Heart left ventricle (tissue), 16 donors: Measurements from ENCODE around the gene WDFY3. TPM values are rescaled to one million over a fixed set of nuclear protein-coding genes. Genes with fewer than 3 reads are reported as not detected.

Experiments used
- ATAC-seq, 4 donors: fragments of 200-7000 bp; cut with Tn5 transposase; one replicate each; pipeline ENCODE4 v1.9.1; 2020 to 2022; ENCODE audit warnings: moderate library complexity in 4 of 4, mild to moderate bottlenecking in 3 of 4, moderate number of reproducible peaks in 1 of 4
- DNase-seq, 5 donors: peaks; one replicate each; pipeline ENCODE4 v3.0.0-alpha.2; 2020
- H3K27ac ChIP-seq, 12 donors: fragments of 200-600 bp; sonication (generic) in 4 of 12; one replicate each; pipeline versions ENCODE4 v1.5.0 to v1.8.0; 2016 to 2022; ENCODE audit warnings: mild to moderate bottlenecking in 2 of 12
- H3K27me3 ChIP-seq, 9 donors: fragments of 200-600 bp; sonication (generic) in 2 of 9; one replicate each; pipeline versions ENCODE4 v1.5.1 to v1.8.0; 2016 to 2022; ENCODE audit warnings: mild to moderate bottlenecking in 3 of 9
- H3K36me3 ChIP-seq, 9 donors: fragments of 200-600 bp; sonication (generic) in 2 of 9; one replicate each; pipeline versions ENCODE4 v1.5.0 to v1.8.0; 2018 to 2022; ENCODE audit warnings: mild to moderate bottlenecking in 2 of 9
- H3K4me1 ChIP-seq, 12 donors: fragments of 200-600 bp; sonication (generic) in 4 of 12; one replicate each; pipeline versions ENCODE4 v1.5.0 to v1.8.0; 2016 to 2022; ENCODE audit warnings: mild to moderate bottlenecking in 3 of 12
- H3K4me3 ChIP-seq, 12 donors: fragments of 200-600 bp; sonication (generic) in 4 of 12; one replicate each; pipeline versions ENCODE4 v1.5.0 to v1.8.0; 2017 to 2022; ENCODE audit warnings: mild to moderate bottlenecking in 9 of 12, moderate library complexity in 4 of 12
- H3K9me3 ChIP-seq, 12 donors: fragments of 200-600 bp; sonication (generic) in 4 of 12; one replicate each; pipeline versions ENCODE4 v1.5.0 to v1.8.0; 2016 to 2022; ENCODE audit warnings: mild to moderate bottlenecking in 1 of 12
- CTCF ChIP-seq, 12 donors: fragments of 200-600 bp; sonication (generic) in 4 of 12; IDR thresholded peaks; one replicate each; pipeline versions ENCODE4 v1.5.0 to v1.8.0; 2018 to 2022; ENCODE audit warnings: antibody characterized with exemption in 12 of 12, mild to moderate bottlenecking in 5 of 12
- POLR2A ChIP-seq, 2 donors: fragments of 450-650 bp; IDR thresholded peaks; one replicate each; pipeline ENCODE4 v1.6.1; 2017; ENCODE audit warnings: antibody characterized with exemption in 2 of 2, mild to moderate bottlenecking in 2 of 2, moderate library complexity in 2 of 2
- WGBS, 4 donors: extraction: QIAGEN DNeasy Blood & Tissue Kit in 2 of 4; methylation state at CpG; one replicate each; pipeline versions ENCODE4 v1.1.5 to v1.1.7; 2013 to 2018; 5-methylcytosine and 5-hydroxymethylcytosine counted together
- intact Hi-C, 10 donors: fragments of 100-400 bp; cut with DNase I; formaldehyde crosslinking; loops; one replicate each; pipeline versions ENCODE4 v1.11.1 to v1.14.2; 2022
- polyA plus RNA-seq, 2 donors: library from polyadenylated mRNA; stranded (reverse); fragments of 200-250 nt; gene quantifications; one replicate each; pipeline ENCODE4 v1.2.3, GENCODE V29; 2013
- total RNA-seq, 9 donors: library from RNA; depleted of rRNA in 2 of 9; stranded (reverse); fragments of >200 nt in 2 of 9; fragmentation: NEBNext Ultra II Directional in 3 of 9; extraction: Animal tissue kit (Norgen Biotek cat#: 25700) in 3 of 9; gene quantifications; one replicate each; pipeline versions ENCODE4 v1.1.0 to v1.2.4, GENCODE V29; 2016 to 2023
- donor health status: ischemic (EF 13 %, LVEDD 7.1; RV severe dilation, severe dysfunction).
- donor health status: healthy with polysubstance abuse.
- donor health status: DM: no; HTN: yes; CAD: no.
- donor health status: DM: no; HTN: no; CAD: no.
- donor health status: ischemic (EF 25% LVEDD 6.9; RV normal size, moderate dysfunction).
- donor health status: ischemic (EF 25% LVEDD 5.7; RV mildly dilated, moderate dysfunction).
- donor health status: healthy.
- donor health status: DM: yes; HTN: yes; CAD: no.
- donor health status: ischemic (EF 35%, LVEDD 5.7; RV mildly dilated, moderate dysfunction).
- donor health status: nonischemic (EF 11% LVEDD 7.7; RV severe dilation, severe dysfunction).
- donor health status: DM: yes; HTN: yes; CAD: no.
- donor health status: PGD.
- donor health status: ischemic (EF 29% LVEDD 5.4; RV normal size, mild dysfunction).
- donor health status: nonischemic (EF 23%, LVEDD 6.1; RV moderate dilation, normal function).

Gene WDFY3
- total and polyA plus RNA-seq, 11 donors: 5.0 to 103 (median 40.4) TPM

GRCh38 chr4:84800256-84800655 lies 166.2 kb downstream of the WDFY3 start:
- Histone ChIP-seq H3K27me3 (no peaks in the 10 kb centered on the region), H3K27ac (no peak overlapping the region), H3K36me3 (peaks cover 0 to 82% (median 60%) of the 10 kb centered on the region in 9 donors), H3K4me1 (peaks cover 0 to 5% (median 0%) of the 10 kb centered on the region in 12 donors), H3K4me3 (no peak overlapping the region), H3K9me3 (no peaks in the 10 kb centered on the region)
- ATAC-seq (no peak), DNase-seq (no peak)
- TF ChIP-seq POLR2A (IDR thresholded peaks at IDR 0.05): no peak
- TF ChIP-seq CTCF (IDR thresholded peaks at IDR 0.05): no peak
- intact Hi-C loops: loop anchor here in 1 of 10 donors (10.0 kb wide), 1 partner anchor 45 kb away; no protein-coding TSS in a partner anchor

GRCh38 chr4:84799318-84799717 lies 167.2 kb downstream of the WDFY3 start:
- no peak for ATAC-seq
- 76 to 92% (median 81%) methylated on average over 3 of the region's 3 CpGs for WGBS, 4 donors
- intact Hi-C loops: loop anchor here in 1 of 10 donors (10.0 kb wide), 1 partner anchor 55 kb away; no protein-coding TSS in a partner anchor

GRCh38 chr4:84796394-84796793 lies 170.1 kb downstream of the WDFY3 start:
- WGBS, 4 donors: 80 to 86% (median 83%) methylated on average over 3 of the region's 3 CpGs
- ATAC-seq: no peak
- TF ChIP-seq CTCF (IDR thresholded peaks at IDR 0.05) (no peak), POLR2A (IDR thresholded peaks at IDR 0.05) (no peak)
- DNase-seq: no peak
- no peak overlapping the region for H3K4me3 ChIP-seq
- no peak overlapping the region for H3K27ac ChIP-seq
- no peaks in the 10 kb centered on the region for H3K27me3 ChIP-seq
- H3K4me1 ChIP-seq: no peaks in the 10 kb centered on the region
- intact Hi-C loops: loop anchor here in 1 of 10 donors (10.0 kb wide), 1 partner anchor 52 kb away; no protein-coding TSS in a partner anchor
- peaks cover 0 to 99% (median 63%) of the 10 kb centered on the region in 9 donors for H3K36me3 ChIP-seq
- no peaks in the 10 kb centered on the region for H3K9me3 ChIP-seq

More at GRCh38 chr4:84799318-84799717, 167.2 kb downstream of the WDFY3 start:
- no peak for DNase-seq
- peaks cover 0 to 92% (median 69%) of the 10 kb centered on the region in 9 donors for H3K36me3 ChIP-seq
- no peak overlapping the region for H3K27ac ChIP-seq
- TF ChIP-seq CTCF (IDR thresholded peaks at IDR 0.05) (no peak), POLR2A (IDR thresholded peaks at IDR 0.05) (no peak)
- H3K9me3 ChIP-seq: no peaks in the 10 kb centered on the region
- no peaks in the 10 kb centered on the region for H3K27me3 ChIP-seq
- H3K4me1 ChIP-seq: peaks cover 0 to under 1% (median 0%) of the 10 kb centered on the region in 12 donors
- H3K4me3 ChIP-seq: no peak overlapping the region

- TF ChIP-seq CTCF (IDR thresholded peaks at IDR 0.05) (no peak), POLR2A (IDR thresholded peaks at IDR 0.05) (no peak)
- Histone ChIP-seq H3K9me3 (no peaks in the 10 kb centered on the region), H3K4me1 (no peaks in the 10 kb centered on the region), H3K36me3 (peaks cover 0 to 98% (median 76%) of the 10 kb centered on the region in 9 donors), H3K27ac (no peak overlapping the region), H3K27me3 (no peaks in the 10 kb centered on the region), H3K4me3 (no peak overlapping the region)
- WGBS, 4 donors: 85 to 90% (median 89%) methylated on average over 4 of the region's 4 CpGs
- intact Hi-C loops: loop anchor here in 1 of 10 donors (10.0 kb wide), 1 partner anchor 48 kb away; no protein-coding TSS in a partner anchor
- DNase-seq (no peak), ATAC-seq (no peak)
Observed at GRCh38 chr4:84792366-84793301, 173.9 kb downstream of the WDFY3 start.
